ENCODE data around the gene USP40. TPM values are rescaled to one million over a fixed set of nuclear protein-coding genes. Genes with fewer than 3 reads are reported as not detected.

Gene USP40
- total RNA-seq, 2 donors from 2014 or later, result 12.9 to 22.4 TPM

DNA sequence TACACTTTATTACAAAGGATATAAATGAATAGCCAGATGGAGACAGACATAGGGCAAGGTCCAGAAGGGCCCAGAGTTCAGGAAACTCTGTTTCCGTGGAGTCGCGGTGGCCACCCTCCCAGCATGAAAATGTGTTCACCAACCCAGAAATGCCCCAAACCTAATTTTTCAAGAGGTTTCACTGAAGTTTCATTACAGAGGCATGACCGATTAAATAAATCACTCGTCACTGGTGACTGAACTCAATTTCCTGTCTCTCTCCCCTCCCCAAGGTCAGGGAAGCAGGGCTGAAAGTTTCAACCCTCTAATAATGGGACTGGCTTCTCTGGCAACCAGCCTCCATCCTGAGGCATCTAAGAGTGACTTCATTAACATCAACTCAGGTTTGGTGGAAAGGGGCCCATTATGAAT lies 22.4 kb downstream of the USP40 start:
- Histone ChIP-seq H3K9me3 (ENCODE audit: control insufficient read depth, low read length) (no peaks in the 10 kb centered on the region), H3K9ac (ENCODE audit: extremely low read depth, low read length, poor library complexity, severe bottlenecking) (no peak overlapping the region), H3K4me3 (ENCODE audit: low read length) (no peak overlapping the region), H3K27ac (ENCODE audit: low read depth, low read length) (no peak overlapping the region), H3K36me3 (ENCODE audit: control insufficient read depth, insufficient read depth, low read length) (peaks cover 5% of the 10 kb centered on the region), H3K4me1 (ENCODE audit: control insufficient read depth, insufficient read depth, low read length) (no peaks in the 10 kb centered on the region), H3K27me3 (ENCODE audit: control insufficient read depth, insufficient read depth, low read length, poor library complexity, severe bottlenecking) (no peaks in the 10 kb centered on the region)
- DNase-seq, result no peak
- 91 to 94% methylated on average over 5 of the region's 5 CpGs for WGBS, 2 experiments (ENCODE audit: insufficient coverage in 1 of 2, insufficient read length in 1 of 2)
- TF ChIP-seq, protein P1, sequence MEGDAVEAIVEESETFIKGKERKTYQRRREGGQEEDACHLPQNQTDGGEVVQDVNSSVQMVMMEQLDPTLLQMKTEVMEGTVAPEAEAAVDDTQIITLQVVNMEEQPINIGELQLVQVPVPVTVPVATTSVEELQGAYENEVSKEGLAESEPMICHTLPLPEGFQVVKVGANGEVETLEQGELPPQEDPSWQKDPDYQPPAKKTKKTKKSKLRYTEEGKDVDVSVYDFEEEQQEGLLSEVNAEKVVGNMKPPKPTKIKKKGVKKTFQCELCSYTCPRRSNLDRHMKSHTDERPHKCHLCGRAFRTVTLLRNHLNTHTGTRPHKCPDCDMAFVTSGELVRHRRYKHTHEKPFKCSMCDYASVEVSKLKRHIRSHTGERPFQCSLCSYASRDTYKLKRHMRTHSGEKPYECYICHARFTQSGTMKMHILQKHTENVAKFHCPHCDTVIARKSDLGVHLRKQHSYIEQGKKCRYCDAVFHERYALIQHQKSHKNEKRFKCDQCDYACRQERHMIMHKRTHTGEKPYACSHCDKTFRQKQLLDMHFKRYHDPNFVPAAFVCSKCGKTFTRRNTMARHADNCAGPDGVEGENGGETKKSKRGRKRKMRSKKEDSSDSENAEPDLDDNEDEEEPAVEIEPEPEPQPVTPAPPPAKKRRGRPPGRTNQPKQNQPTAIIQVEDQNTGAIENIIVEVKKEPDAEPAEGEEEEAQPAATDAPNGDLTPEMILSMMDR (conservative IDR thresholded peaks at IDR 0.05), result no peak
- Mint-ChIP-seq H3K27ac (no peak overlapping the region), H3K27me3 (ENCODE audit: insufficient read depth) (no peaks in the 10 kb centered on the region), H3K4me3 (no peak overlapping the region), H3K9me3 (no peaks in the 10 kb centered on the region), H3K4me1 (peaks cover 13% of the 10 kb centered on the region), H3K36me3 (ENCODE audit: low read depth) (peaks cover 2% of the 10 kb centered on the region)

DNA sequence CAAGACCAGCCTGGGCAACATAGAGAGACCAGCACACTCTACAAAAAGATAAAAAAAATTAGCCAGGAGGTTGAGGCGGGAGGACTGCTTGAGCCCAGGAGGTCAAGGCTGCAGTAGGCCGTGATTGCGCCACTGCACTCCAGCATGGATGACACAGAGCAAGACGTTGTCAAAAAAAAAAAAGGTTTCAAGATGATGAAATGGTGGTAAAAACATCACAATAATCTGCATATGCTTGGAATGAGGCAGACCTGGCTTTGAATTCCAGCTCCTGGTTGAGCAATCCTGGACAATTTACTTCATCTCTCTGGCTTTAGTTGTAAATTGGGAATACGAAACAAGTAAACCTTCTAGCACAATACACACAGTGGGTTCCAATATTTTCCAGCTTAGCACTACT lies 24.1 kb downstream of the USP40 start:
- Histone ChIP-seq H3K4me1 (ENCODE audit: control insufficient read depth, insufficient read depth, low read length) (no peaks in the 10 kb centered on the region), H3K9me3 (ENCODE audit: control insufficient read depth, low read length) (no peaks in the 10 kb centered on the region), H3K4me3 (ENCODE audit: low read length) (no peak overlapping the region), H3K27me3 (ENCODE audit: control insufficient read depth, insufficient read depth, low read length, poor library complexity, severe bottlenecking) (no peaks in the 10 kb centered on the region), H3K36me3 (ENCODE audit: control insufficient read depth, insufficient read depth, low read length) (peaks cover 5% of the 10 kb centered on the region), H3K9ac (ENCODE audit: extremely low read depth, low read length, poor library complexity, severe bottlenecking) (no peak overlapping the region), H3K27ac (ENCODE audit: low read depth, low read length) (no peak overlapping the region)
- Mint-ChIP-seq H3K4me3 (no peak overlapping the region), H3K4me1 (peaks cover 13% of the 10 kb centered on the region), H3K36me3 (ENCODE audit: low read depth) (peaks cover 2% of the 10 kb centered on the region), H3K27ac (no peak overlapping the region), H3K9me3 (no peaks in the 10 kb centered on the region), H3K27me3 (ENCODE audit: insufficient read depth) (no peaks in the 10 kb centered on the region)
- DNase-seq, result no peak
- TF ChIP-seq, protein P1 (conservative IDR thresholded peaks at IDR 0.05), result no peak
- WGBS, 2 experiments (ENCODE audit: insufficient coverage in 1 of 2, insufficient read length in 1 of 2), result 87 to 89% methylated on average over 4 to 5 of the region's 5 CpGs

DNA sequence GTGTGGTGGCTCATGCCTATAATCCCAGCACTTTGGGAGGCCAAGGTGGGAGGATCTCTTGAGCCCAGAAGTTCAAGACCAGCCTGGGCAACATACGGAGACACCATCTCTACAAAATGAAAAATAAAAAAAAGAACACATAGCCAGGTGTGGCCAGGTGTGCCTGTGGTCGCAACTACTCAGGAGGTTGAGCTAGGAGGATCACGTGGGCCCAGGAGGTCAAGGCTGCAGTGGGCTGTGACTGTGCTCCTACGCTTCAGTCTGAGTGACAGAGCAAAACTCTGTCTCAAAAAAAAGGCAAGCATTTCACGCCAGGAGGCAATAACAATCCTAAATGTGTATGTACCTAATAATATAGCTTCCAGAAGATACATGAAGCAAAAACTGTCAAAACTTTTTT lies 27.8 kb downstream of the USP40 start:
- H3K27ac Mint-ChIP-seq, result no peak overlapping the region
- no peak overlapping the region for H3K4me3 Mint-ChIP-seq
- no peaks in the 10 kb centered on the region for H3K27me3 Mint-ChIP-seq (ENCODE audit: insufficient read depth)

More for the DNA sequence above, 27.8 kb downstream of the USP40 start:
- no peak overlapping the region for H3K9ac ChIP-seq (ENCODE audit: extremely low read depth, low read length, poor library complexity, severe bottlenecking)
- no peak for DNase-seq
- H3K27ac ChIP-seq (ENCODE audit: low read depth, low read length), result no peak overlapping the region
- no peak overlapping the region for H3K4me3 ChIP-seq (ENCODE audit: low read length)
- TF ChIP-seq, protein P1 (conservative IDR thresholded peaks at IDR 0.05), result no peak
- no peaks in the 10 kb centered on the region for H3K9me3 ChIP-seq (ENCODE audit: control insufficient read depth, low read length)
- no peaks in the 10 kb centered on the region for H3K9me3 Mint-ChIP-seq
- H3K36me3 Mint-ChIP-seq (ENCODE audit: low read depth), result peaks cover 2% of the 10 kb centered on the region
- no peaks in the 10 kb centered on the region for H3K4me1 ChIP-seq (ENCODE audit: control insufficient read depth, insufficient read depth, low read length)
- H3K27me3 ChIP-seq (ENCODE audit: control insufficient read depth, insufficient read depth, low read length, poor library complexity, severe bottlenecking), result no peaks in the 10 kb centered on the region
- 90 to 94% methylated on average over 2 to 5 of the region's 5 CpGs for WGBS, 2 experiments (ENCODE audit: insufficient coverage in 1 of 2, insufficient read length in 1 of 2)
- peaks cover 3% of the 10 kb centered on the region for H3K4me1 Mint-ChIP-seq
- H3K36me3 ChIP-seq (ENCODE audit: control insufficient read depth, insufficient read depth, low read length), result no peaks in the 10 kb centered on the region

Data from endodermal cell (in vitro differentiated cells).